ENCODE measurements around the gene EPB41L5.

The EPB41L5 gene

DNA sequence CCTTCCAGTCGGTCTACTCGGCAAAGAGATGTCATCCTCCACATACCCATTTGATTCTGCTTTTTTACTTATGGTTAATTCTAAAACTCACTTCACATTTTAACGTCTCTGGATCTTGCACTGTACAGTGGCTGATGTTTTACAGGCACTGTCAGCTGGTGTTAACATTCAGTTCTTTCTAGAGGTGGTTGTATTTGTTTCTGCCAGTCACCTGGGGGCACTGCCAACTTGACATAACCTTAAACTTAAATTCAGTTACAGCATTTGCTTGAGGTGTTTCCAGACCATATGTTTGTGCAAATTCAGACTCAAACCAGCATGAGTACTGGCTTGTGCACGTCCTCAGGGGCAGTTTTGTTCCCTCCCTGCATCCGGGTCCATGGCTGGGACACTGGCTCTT lies 215.6 kb downstream of the EPB41L5 start:
- DNase-seq = no peak

Measured in fibroblast of skin of right biceps (primary cell).